ENCODE data around the gene ZNF683. TPM values are rescaled to one million over a fixed set of nuclear protein-coding genes. Genes with fewer than 3 reads are reported as not detected.

ZNF683 gene
- total and polyA plus RNA-seq, 2 experiments from 2014 or later: not detected

GRCh38 chr1:26362331-26362730 is 10.2 kb downstream of the ZNF683 start (continued):
- TF ChIP-seq ZNF462 (CRISPR knock-in tag; IDR thresholded peaks at IDR 0.05): no peak
- no peak for TF ChIP-seq CTCF (conservative IDR thresholded peaks at IDR 0.05; ENCODE audit: low read depth in 2 of 2)
- no peak for TF ChIP-seq POLR2AphosphoS5 (IDR thresholded peaks at IDR 0.05; ENCODE audit: low read depth)
- no peak for TF ChIP-seq ETS1 (IDR thresholded peaks at IDR 0.05)
- TF ChIP-seq EZH2 (IDR thresholded peaks at IDR 0.05; ENCODE audit: low read depth, unreplicated experiment): no peak
- TF ChIP-seq EZH2phosphoT487 (IDR thresholded peaks at IDR 0.05; ENCODE audit: unreplicated experiment): no peak
- TF ChIP-seq CREB1 (CRISPR knock-in tag; IDR thresholded peaks at IDR 0.05; ENCODE audit: low read depth): no peak
